ENCODE measurements around the gene C9orf85.
"Not testable (repeated sequence)": the region's sequence is repeated elsewhere in the genome, so short reads cannot be mapped to it uniquely, and the experiment has no call there.

The C9orf85 gene

DNA sequence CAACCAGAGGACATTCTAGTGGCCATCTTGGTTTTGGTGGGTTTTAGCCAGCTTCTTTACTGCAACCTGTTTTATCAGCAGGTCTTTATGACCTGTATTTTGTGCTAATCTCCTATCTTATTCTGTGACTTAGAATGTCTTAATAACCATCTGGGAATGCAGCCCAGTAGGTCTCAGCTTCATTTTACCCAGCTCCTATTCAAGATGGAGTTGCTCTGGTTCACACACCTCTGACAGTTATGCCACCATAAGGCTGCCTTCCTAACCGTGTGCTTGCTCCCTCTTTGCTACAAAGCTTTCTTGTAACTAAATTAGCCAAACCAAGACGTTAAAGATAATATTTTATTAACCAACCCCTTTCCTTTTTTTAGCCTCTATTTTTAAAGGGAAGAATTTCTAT, 43.2 kb downstream of the C9orf85 start:
- DNase-seq, result not testable (repeated sequence)

DNA sequence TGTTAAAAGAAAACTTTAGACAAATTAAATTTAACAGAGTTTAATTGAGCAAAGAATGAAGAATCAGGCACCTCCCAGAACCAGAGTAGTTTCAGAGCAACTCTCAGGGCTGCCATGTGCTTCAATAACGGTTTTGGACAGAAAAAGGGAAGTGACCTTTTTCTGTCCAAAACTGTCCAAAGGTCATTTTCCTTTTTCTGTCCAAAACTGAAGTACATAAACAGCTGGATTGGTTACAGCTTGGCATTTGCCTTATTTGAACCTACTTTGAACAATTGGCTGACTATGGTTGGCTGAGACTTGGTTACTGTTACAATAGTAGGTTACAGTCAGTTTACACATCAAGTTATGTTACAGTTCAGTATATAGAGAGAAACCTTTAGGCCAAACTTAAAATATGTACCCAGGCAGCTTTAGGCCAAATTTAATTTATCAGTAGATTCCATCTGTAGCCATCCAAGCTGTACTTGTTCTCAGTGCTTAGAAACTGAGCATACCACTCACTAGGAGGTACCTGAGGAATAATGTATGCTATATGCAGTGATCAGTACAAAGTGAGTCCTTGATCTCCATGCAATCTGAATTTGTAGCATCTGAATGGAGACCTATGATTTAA, 44.0 kb downstream of the C9orf85 start:
- DNase-seq, result no peak

DNA sequence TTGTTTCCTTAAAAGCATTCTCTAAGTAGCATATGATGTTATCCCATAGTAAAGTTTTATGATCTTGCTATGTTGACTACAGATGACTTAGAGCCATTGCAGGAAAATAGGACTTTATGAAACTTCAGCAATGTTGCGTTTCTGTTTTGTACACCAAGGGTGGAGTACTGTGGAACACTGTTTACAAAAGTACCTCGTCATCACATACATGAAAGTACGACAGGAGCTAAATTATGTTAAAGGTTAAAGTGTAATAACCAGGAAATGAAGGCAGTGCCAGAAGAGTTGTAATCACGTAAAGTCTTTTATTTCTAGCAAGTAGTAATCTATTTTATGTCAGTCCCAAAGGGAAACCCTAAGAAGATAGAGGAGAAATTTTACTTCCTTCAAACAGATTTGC, 50.9 kb downstream of the C9orf85 start:
- DNase-seq, result no peak

DNA sequence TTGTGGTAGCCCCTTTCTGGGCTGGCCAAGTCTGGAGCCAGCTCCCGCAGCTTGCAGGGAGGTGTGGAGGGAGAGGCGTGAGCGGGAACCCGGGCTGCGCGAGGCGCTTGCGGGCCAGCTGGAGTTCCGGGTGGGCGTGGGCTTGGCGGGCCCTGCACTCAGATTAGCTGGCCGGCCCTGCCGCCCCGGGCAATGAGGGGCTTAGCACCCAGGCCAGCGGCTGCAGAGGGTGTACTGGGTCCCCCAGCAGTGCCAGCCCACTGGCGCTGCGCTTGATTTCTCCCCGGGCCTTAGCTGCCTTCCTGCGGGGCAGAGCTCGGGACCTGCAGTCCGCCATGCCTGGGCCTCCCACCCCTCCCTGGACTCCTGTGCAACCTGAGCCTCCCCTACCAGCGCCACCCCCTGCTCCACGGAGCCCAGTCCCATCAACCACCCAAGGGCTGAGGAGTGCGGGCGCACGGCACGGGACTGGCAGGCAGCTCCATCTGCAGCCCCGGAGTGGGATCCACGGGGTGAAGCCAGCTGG, 52.1 kb downstream of the C9orf85 start:
- not testable (repeated sequence) for DNase-seq

DNA sequence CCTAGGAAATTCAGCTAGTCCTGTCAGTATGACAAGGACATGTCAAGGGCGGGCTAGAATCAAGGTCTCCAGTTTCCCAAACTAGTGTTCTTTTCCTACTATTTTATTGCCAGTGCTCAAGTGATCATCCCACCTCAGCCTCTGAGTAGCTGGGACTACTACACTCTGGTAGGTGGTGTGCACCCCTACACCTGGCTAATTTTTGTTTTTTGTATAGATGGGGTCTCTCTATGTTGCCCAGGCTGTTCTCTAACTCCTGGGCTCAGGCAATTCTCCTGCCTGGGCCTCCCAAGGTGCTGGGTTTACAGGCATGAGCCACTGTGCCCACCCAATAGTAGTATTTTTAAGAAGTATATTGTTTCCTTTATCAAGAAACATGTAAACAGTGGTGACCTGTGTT, 54.0 kb downstream of the C9orf85 start:
- DNase-seq, result no peak

DNA sequence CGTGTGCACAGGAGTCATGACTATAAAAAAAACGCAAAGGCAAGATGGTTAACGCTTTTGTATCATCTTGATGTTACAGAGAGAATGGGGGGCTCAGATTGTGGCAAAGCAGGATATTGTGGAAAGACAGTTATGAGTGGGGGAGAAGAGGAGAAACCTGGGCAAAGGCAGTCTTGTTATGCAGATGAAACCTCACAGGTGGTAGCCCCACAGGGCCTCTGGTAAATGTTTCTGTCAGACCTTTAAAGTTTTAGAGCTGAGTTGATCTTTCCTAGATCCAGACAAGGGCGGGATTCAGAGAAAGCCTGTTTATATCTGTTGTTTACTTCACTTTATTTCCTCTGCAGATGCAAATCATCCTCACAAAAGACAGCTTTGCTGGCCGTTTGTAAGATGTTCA, 55.2 kb downstream of the C9orf85 start:
- DNase-seq, result no peak

DNA sequence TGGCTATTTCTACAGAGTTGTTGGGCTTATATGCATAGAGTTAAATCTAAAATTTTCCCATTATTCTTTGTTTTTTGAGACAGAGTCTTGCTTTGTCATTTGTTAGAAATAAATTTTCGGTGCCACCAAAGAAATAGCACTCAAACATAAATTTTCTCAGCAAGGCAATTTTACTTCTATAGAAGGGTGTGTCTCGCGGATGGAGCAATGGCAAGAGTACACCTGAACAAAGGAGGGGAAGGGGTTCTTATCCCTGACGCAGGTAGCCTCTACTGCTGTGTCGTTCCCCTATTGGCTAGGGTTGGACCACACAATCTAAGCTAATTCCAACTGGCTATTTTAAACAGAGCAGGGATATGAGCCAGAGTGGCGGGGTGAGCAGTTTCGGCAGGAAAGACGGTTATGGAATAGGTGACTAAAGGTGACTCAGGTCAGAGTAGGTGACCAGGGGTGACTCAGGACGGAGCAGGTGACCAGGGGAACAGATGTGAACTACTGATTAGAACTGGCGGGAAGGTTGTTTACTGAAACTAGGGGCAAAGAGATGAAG, 57.2 kb downstream of the C9orf85 start:
- no peak for DNase-seq

DNA sequence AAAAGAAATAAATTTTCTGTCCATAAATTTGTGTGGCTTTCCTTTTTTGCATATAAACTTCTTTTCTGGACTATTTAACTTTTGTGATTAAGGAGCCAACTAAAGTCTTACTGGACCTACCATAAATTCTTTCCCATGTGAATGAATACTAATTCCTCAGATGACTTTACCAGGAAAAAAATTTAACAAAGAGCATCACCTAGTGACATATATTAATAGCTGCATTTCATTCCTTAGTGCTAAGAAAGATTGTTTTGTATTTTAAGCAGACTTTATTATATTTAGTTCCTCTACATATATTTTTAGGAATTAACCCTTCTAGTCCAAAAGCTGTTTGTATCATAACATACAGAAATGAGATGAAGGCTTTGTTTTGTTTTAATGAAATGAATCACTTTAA, 64.4 kb downstream of the C9orf85 start:
- no peak for DNase-seq

DNA sequence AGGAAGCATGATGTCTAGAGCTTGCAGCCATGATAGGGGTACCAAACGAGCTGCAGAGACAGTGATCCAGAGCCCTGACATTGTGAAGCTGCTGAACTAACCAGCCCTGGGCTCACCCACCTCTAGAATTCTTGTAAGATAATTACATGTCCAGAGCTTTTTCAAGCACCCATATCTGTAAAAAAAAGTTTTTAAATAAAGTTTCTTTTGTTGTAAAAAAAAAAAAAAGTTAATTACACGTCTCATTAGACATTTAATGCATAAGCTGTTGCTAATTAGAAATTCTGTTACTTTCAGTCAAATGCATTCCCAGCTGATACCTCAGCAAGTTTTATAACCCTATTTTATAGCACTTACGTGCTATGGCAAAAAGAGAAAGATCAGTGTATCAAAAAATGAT, 65.6 kb downstream of the C9orf85 start:
- DNase-seq, result no peak

DNA sequence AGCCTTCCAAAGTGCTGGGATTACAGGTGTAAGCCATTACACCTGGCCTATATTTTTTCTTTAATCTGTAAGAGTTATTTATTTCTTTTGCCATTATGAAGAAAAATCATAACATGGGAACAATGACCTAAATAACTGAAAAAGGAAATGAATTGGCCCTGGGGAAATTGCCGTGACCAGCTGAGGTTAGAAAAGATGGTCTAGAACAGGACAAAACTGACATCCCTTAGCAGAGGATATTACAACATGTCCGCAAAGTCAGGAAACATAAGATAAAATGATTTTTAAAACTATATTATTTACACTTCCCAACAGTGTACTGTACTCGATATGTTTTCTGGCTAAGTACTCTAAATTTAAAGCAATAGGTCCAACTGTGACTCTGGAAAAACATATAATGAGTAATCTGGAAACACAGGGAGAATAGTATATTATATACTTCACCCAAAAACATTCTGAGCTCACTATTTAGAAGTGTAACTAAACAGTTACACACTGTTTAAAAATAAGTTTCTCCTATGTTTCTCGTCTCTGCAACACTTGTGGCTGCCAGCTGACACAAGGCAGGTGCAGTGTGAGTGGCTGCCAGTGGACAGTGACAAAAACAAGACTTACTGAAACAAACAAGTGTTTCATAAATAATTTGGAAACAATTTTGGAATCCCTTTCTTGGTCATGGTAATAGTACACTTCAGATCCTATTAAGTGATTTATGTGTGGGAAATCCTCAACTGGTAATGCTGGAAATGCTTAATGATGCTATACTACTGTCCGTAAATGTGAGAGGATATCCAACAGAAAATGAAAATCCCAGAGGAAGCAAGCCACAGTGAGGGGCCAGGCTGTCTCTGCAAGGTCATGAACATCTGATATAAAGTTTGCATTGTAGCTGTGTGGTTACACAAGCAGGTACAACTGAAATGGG, 69.1 kb downstream of the C9orf85 start:
- no peak for DNase-seq

DNA sequence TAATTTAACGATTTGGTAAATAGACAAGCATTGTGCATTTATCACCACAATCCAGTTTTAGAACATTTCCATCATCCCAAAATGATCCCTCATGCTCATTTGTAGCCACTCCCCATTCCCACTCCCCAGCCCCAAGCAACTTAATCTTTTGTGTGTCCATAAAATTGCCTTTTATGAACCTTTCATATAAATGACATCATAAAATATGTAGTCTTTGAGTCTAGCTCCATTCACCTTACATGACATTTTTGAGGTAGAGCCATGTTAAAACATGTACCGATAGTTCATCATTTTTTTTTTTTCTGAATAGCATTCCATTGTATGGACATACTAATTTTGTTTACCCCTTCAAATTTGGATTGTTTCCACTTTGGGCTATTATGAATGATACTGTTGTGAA, 70.5 kb downstream of the C9orf85 start:
- no peak for DNase-seq

DNA sequence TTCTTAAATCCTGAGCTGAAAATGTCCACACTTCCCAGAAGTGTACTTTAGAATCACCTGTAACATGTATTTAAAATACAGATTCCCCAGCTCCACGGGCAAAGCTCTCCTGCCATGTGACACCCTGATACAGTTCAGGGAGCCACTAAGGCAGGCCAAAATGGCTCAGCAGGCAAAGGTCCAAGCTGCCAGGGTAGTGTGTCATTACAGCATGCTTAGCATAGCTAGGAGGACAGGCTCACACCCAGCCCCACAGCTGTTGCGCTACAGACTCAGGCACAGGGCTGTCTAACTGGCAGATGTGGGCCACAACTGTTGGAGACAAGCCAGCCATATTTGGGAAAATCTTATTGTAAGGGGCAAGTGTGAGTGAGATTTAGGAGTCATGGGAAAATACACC, 73.0 kb downstream of the C9orf85 start:
- no peak for DNase-seq

DNA sequence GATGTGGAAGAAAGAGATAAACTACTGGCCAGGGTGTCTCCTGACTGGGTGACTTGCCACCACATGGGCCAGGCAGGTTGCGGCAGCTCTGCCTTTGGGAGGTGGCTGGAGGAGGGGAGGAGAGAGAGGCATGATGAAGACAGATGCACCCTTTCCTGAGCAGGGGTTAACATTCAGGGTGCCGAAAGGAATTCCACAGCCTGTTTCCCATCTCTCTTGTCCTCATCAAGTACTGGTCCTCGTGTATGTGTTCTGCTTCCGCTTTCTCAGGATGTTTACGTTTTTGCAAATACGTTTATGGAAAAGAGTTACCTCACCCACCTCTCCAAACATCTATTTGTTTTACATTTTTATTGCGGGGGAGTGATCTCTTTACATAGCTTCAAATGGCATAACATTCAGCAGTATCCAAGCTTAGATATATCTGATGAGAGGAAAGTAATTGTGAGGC, 73.4 kb downstream of the C9orf85 start:
- DNase-seq, result no peak

DNA sequence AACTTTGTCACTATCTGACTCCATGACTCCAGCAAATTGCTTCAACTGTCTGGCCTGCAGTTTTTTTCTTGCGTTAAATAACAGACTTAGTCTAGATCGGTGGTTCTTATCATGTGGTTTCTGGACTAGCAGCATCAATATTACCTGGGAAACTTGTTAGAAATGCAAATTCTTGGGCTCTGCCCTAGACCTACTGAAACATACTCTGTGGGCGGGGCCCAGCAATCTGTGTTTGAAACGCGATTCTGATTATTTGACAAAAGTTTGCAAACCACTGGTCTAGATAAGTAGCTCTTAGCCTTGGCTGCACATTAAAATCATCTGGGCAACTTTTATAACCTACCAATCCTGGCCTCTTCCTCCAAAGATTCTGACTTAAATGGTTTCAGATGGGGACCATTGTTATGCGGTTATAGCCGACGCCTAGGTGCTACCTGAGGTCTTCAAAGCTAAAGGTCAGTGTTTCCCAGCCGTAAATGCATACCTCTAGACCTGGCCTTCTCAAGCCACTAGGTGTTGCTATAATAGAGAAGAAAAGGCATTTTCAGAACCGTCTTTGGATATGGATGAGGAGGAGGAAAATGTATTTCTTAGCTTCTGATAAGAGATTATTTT, 74.0 kb downstream of the C9orf85 start:
- no peak for DNase-seq

DNA sequence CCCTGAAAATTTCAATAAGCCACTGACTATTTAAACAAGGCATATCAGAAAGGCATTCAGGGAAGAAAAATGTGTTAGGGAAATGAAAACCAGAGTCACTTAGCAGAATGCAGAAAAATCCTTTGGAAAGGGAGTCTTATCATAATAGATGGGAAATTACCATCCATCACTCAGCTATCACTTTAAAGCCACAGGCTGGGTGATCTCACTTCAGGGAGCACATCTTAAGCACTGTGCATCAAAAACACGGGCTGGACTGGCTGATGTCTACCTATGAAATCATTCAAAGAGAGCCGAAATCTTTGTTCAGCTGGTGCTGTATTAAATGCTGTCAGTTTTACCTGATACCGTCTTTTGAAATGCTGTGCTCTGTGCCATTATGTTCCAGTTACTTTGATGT, 75.5 kb downstream of the C9orf85 start:
- DNase-seq, result no peak

DNA sequence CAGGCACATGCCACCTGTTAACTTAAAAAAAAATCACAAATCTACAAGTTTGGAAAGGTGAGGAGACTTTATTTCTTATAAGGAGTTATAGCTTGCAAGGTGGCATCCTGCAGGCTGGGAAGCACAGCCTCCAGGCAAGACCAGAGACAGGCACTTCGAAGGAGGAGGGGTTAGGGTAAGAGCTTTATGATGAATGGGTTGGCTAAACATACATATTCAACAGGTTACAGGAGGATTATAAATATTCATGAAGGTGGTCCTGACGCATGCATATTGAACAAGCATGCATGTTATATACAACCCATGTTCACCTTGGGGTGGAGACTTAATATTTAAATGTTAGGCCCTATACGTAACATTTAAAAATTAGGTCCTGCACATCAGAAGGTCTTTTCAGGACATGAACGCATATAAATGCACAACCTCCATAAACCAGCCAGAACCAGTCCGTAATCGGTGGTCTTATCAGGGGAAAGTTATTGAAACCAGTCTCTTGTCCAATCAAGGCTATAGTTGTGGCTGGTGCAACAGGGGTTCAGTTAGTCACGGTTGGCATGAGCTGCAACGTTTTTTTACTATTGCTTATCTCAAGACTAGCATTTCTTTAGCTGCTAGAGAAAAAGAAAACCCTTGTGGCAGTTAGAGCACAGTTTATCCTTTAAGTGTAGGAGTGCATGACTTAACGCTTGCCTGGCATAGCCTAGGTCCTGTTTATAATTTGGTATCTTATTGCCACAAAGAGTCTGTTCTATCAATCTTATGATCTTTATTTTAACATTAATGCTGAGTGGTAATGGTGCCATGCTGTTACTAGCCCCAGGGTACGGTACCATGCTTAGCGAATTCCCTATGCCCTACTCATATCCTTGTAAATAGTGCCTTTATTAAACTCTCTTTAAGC, 76.3 kb downstream of the C9orf85 start:
- no peak for DNase-seq

DNA sequence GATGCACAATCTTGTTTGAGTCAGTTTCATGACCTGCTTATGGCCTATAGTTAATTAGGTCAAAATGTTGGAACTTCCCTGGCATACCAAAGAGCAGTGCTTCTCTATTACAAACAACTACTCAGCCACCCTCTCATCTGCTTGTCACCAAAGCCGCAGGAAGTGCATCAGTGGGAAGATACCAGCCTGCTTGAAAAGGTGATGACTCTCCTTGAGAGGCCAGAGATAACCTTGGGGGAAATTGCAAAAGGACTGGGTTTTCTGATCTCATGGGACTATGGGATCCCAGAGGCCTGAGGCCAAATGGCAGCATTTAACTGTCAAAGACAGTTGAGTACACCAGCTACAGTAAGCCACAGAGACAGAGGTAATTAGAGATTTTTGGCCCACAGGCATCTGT, 79.0 kb downstream of the C9orf85 start:
- DNase-seq, result no peak

DNA sequence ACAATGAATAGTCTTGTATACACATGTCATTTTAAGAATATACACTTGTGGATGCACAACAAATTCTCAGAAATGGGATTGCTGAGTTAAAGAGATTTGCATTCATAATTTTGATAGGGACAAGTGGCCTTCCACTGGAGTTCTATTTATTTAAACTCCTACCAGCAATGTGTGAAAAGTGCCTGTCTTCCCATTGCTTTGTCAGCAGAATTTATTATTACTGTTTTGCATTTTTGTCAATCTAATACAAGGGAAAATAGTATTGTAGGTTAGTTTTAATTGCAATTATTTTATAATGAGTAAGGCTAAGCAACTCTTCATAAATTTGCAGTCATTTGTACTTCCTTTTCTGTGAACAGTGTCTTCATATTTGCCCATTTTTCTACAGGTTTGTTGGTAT, 94.0 kb downstream of the C9orf85 start:
- DNase-seq, result no peak

DNA sequence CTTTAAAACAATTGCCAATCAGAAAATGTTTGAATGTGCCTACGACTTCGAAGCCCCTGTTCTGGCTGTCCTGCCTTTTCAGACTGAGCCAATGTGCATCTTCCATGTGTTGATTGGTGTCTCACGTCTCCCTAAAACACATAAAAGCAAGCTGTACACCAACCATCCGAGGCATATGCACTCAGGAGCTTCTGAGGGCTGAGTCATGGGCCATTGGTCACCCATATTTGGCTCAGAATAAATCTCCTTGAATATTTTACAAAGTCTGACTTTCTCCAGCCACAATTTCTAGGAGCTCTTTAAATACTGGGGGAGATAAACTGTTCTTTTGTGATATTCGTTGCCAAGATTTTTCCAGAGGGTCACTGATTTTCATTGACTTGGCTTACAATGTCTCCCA, 95.1 kb downstream of the C9orf85 start:
- no peak for DNase-seq

DNA sequence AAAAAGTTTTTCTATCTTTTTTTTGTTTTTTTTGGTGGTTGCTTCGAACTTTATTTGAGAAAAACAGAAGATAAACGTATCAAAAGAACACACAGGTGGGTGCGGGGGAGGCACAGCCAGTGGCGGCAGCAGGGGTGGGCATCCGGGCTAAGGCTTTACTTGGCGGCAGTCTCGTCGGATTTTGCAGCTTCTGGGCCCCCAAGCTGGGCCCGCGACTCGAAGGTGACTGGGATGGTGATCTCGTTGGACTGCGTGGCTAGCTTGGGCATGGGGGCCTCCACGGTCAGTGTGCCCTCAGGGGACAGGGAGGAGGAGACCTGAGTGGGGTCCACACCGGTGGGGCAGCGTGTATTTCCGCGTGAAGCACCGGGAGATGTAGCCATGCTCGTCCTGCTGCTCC, 96.3 kb downstream of the C9orf85 start:
- not testable (repeated sequence) for DNase-seq

DNA sequence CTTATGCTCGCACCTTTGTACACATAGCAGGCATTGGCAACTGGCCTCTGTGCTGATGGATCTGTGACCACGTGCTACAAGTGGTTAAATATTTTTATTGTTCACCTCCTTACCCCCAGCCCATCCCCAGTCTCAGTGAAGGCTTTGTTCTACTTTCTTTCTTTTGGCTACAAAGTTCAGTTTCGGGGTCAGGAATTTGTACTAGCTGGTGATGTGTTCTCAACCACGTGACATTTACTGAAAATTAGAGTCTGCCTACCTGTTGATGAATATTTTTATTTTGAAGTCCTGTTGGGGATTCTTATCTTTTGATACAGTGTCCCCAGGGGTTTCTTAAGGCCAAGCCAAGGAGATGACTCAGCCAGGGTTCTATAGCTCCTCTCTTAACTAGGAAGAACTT, 101.2 kb downstream of the C9orf85 start:
- no peak for DNase-seq

DNA sequence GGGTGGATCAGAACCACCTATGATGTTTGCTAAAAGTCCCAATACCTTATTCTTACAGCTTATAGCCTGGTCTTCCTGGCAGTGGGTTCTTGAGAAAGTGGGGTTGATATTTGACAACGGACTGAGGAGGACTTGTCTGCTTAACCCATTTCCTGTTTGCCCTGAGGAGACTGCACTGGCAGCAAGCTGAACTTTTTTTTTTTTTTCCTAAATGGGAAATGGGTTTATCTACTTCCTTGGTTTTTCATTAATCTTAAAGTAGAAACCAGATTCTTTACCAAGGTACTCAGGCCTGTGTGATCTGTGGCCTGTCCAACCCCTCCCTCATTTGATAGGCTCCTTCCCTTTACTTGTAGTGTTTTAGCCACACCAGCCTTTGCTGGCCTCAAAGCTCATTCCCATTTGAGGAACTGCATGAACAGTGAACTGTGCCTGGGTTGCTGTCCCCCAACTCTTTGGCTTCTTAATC, 101.9 kb downstream of the C9orf85 start:
- no peak for DNase-seq

Data from GOT3 (cell line).